ENCODE results near the gene SRGN.
"Not testable (repeated sequence)": the region's sequence is repeated elsewhere in the genome, so short reads cannot be mapped to it uniquely, and the experiment has no call there.

Gene SRGN, protein sequence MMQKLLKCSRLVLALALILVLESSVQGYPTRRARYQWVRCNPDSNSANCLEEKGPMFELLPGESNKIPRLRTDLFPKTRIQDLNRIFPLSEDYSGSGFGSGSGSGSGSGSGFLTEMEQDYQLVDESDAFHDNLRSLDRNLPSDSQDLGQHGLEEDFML

GRCh38 chr10:69087590-69088470 is at the start of gene SRGN:
SRGN (plus strand) TSS chr10:69088103; CDS start chr10:69088158, 55 bp downstream.
- DNase-seq, result no peak

- DNase-seq, result not testable (repeated sequence)
These were observed 47.0 kb upstream of the SRGN start for GRCh38 chr10:69040904-69041303.

DNA sequence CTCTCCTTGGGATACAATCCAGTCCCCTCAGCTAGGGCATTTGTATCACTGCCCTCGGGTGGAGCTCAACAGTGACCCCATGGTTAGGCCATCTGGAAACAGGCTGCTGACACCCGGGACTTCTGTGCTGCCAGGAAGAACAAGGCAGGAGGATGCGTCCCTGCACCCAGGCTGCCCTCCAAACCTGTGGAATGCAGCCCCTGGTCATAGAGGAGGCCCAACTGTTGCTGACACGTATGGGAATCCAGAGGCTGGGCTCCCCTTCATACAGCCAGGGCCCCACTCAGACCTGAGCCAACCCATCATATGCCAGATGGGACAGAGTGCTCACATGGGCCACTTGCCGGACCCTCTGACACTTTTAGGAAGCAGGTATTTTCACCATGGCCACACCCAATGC is 45.5 kb upstream of the SRGN start:
- no peak for DNase-seq

DNA sequence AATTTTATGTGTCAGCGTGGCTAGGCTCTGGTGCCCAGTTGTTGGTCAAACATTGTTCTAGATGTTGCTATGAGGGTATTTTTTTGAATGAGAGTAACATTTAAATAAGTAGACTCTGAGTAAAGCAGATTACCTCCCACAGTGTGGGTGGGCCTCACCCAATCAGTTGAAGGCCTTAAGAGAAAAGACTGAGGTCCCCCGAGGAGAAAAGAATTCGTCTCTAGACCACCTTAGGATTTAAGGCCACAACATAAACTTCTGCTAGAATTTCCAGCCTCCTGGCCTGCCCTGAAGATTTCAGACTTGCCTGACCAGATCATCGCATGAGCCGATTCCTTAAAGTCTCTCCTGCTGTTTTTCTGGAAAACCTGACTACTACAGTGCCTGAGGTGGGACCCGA is 45.1 kb upstream of the SRGN start:
- no peak for DNase-seq

- no peak for DNase-seq
These were observed 43.9 kb upstream of the SRGN start for GRCh38 chr10:69043931-69044531.

DNA sequence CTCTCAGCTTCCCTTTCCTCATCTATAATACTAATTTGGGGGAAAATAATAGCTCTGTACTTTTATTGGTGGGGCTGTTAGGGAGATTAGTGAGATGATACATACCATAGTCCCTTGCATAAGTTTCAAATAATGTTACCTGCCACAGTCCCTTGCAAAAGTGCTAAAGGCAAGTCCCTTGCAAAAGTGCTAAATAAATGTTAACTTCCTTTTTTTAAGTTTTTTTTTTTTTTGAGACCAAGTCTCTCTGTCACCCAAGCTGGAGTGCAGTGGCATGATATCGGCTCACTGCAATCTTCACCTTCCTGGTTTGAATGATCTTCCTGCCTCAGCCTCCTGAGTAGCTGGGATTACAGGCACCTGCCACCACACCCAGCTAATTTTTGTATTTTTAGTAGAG is 43.4 kb upstream of the SRGN start:
- no peak for DNase-seq

DNA sequence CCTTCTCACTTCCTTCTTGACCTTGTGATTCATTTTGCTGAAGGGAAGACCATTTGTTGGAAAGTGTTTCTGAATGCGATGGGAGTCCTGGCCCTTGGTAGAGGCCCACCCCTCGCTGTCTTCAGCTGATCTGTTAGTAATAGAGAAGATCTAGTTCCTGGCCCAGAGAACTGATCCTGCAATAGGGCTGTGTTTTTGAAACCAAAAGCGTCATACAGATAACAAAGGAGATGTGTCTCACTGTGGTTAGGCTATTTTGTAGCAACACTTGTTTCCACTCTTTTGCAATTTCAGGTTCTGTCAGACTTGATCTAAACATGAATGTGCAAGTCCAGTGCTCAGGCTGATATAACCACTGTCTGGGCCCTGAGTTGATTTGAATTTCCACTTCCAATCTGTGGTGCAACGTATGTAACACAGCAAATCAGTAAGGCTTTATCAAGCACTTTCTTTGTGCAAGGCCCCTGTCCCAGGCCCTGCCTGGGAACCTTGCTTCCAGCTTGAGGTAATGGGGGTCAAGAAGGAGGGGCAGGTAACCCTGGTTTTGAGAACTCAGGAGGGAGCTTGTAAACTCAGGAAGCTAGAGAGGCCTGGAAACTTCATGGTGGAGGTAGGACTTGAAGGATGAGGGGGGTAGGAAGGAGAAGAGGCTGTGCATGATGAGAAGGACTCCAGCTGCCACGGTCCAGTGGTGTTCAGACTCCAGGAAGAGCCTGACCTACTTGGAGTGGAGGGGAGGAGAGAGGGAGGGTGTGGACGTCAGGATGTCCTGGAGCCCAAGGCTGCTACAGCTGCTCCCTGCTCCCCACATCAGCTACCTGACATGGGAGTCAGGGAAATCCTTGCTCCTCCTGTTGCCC is 42.2 kb upstream of the SRGN start:
- DNase-seq, result no peak

- DNase-seq, result no peak
These were observed 40.6 kb upstream of the SRGN start for GRCh38 chr10:69047111-69047832.

DNA sequence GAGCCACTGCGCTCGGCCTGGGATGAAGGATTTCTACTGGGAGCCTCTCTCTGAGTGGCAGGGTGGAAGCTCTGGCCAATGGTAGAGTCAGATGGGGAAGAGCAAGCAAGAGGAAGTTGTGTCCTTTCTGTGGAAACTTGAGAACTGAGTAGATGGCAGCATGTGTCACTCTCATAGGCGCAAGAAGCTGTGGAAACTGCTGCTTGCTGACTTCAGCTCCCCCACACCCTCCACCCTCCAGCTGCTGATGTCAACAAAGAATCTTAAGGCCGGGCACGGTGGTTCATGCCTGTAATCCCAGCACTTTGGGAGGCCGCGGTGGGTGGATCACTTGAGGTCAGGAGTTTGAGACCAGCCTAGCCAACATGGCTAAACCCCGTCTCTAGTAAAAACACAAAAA is 39.8 kb upstream of the SRGN start:
- DNase-seq, result no peak

GRCh38 chr10:69049566-69049961 is 38.3 kb upstream of the SRGN start:
- DNase-seq, result no peak

- no peak for DNase-seq
These were observed 36.6 kb upstream of the SRGN start for GRCh38 chr10:69051303-69051702.

GRCh38 chr10:69051710-69052487 is 36.0 kb upstream of the SRGN start:
- DNase-seq, result no peak

- no peak for DNase-seq
These were observed 35.2 kb upstream of the SRGN start for GRCh38 chr10:69052736-69053135.

GRCh38 chr10:69055241-69055640 is 32.7 kb upstream of the SRGN start:
- no peak for DNase-seq

- no peak for DNase-seq
These were observed 31.8 kb upstream of the SRGN start for GRCh38 chr10:69056129-69056528.

- DNase-seq, result no peak
These were observed 31.2 kb upstream of the SRGN start for GRCh38 chr10:69056536-69057260.

GRCh38 chr10:69057261-69057950 is 30.5 kb upstream of the SRGN start:
- DNase-seq, result no peak

DNA sequence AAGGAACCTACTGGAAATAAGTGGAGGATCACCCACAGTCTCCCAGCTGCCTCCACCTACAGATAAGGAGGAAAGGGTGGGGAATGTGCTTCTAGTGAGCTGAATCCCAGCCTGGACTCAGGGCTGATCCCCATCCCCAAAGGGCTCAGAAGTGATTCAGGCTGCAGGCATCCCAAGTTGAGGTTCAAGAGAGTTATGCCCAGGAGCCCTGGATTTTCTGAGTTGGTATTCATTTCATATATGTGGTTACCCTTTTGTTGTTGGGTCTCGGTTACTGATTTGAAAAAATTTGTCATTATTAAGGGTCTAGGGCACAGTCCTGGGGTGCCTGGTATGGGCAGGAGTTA is 30.0 kb upstream of the SRGN start:
- no peak for DNase-seq

- DNase-seq, result no peak
These were observed 27.6 kb upstream of the SRGN start for GRCh38 chr10:69060127-69060798.
